ENCODE data around the gene GDAP2.

- no peak for TF ChIP-seq CTCF (IDR thresholded peaks at IDR 0.05)
- TF ChIP-seq POLR2A (IDR thresholded peaks at IDR 0.05) = no peak
These were observed 42.4 kb upstream of the GDAP2 start for GRCh38 chr1:117971777-117972176.

Data from uterus (tissue), 2 donors.